PC-9 (cell line): ENCODE data around the gene IDI1.

ENCODE experiments used
- EZH2 ChIP-seq: fragments of 200-600 bp; sonication (generic); IDR thresholded peaks from 2 replicates; pipeline ENCODE4 v1.8.0; 2017; ENCODE audit warnings: antibody characterized with exemption, low read depth
- TF ChIP-seq, protein P1 (sequence below): fragments of 200-600 bp; sonication (generic); conservative IDR thresholded peaks from 2 replicates; pipeline ENCODE4 v1.6.1; 2017; ENCODE audit warnings: mixed run types, antibody characterized with exemption, mild to moderate bottlenecking, moderate library complexity

- TF ChIP-seq, protein P1, sequence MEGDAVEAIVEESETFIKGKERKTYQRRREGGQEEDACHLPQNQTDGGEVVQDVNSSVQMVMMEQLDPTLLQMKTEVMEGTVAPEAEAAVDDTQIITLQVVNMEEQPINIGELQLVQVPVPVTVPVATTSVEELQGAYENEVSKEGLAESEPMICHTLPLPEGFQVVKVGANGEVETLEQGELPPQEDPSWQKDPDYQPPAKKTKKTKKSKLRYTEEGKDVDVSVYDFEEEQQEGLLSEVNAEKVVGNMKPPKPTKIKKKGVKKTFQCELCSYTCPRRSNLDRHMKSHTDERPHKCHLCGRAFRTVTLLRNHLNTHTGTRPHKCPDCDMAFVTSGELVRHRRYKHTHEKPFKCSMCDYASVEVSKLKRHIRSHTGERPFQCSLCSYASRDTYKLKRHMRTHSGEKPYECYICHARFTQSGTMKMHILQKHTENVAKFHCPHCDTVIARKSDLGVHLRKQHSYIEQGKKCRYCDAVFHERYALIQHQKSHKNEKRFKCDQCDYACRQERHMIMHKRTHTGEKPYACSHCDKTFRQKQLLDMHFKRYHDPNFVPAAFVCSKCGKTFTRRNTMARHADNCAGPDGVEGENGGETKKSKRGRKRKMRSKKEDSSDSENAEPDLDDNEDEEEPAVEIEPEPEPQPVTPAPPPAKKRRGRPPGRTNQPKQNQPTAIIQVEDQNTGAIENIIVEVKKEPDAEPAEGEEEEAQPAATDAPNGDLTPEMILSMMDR: no peak
- no peak for TF ChIP-seq EZH2
These were observed 982 bp downstream of the IDI1 start for GRCh38 chr10:1047937-1048336.
